NK-92 (cell line): Measurements from ENCODE around the gene RUNX2.

Experiments
- DNase-seq: peaks from one replicate; lab custom pipeline; 2025; ENCODE audit not compliant: unreplicated experiment; lab: John Stamatoyannopoulos, UW

RUNX2 gene

GRCh38 chr6:45509426-45509825 lies 181.3 kb downstream of the RUNX2 start:
- DNase-seq: no peak

DNA sequence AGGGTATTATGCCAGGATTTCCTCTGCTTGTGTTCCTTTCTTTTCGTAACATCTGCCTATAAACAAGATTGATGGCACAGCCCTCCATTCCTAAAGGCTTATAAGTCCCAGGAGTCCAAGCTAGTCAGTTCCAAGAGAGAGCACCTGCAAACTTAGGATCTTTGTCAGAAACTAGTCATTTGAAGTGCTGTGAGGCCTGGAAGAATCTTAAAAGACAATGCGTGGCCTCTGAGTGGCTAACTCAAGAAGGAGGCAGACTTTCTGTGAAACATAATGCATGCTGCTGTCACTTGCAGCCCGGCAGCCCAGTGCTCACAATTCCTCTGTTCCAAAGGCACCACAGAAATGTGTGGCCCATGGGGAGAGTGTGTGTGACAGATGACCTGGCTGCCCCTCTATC lies 184.6 kb downstream of the RUNX2 start:
- no peak for DNase-seq

- no peak for DNase-seq
These were observed 185.1 kb downstream of the RUNX2 start for GRCh38 chr6:45513213-45513618.

DNA sequence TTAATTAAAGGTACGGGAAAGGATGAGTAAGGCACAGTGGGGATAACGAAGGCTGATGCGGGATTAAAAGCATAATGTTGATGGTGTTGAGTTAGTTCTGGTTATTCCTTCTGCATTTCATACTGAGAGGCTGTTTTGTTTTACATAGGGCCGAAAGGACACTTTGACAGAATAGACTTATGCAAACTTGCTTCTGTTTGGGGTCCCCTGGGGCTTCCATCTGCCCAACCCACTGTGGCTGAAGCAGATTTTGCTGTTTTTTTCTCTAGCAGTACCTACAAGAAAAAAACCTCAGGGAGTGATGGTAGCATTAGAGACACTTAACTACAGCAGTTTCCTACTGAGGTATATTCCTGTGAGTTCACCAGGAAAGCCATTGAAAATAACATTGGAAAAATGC lies 185.7 kb downstream of the RUNX2 start:
- no peak for DNase-seq

DNA sequence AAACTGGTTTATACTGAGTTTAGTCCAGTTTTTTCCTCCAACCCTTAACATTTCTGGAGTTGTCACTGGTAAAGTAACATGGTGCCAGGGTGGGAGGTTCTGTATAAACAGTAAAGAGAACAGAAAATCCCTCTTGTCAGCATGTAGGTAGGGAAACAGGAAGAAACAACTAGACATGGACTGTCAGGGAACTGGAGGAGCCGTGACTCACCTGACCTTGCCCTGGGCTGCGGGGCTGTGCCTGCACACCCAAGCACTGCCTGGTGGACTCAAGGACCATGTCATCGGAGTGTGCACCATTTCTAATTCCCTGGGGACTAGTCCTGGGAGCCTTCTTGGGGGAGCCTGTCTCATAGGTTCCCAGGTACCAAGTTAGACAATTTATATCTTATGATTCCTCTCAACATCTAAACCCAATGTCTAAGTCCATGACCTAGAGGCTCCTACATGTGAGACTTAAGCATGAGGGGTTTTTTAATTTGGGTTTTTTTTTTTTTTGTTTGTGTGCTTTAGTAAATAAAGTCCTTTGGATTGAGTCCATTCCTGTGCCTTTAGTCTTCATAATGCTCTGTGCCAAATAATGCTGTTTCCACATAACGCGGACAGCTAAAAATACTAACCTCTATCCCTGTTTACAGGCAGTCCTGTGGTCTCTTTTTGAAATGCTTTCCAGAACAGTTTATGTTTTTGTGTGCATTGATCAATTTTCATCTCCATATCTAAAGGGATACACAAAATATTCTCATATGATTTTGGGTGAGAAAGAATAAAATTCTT lies 186.5 kb downstream of the RUNX2 start:
- no peak for DNase-seq

- no peak for DNase-seq
These were observed 190.0 kb downstream of the RUNX2 start for GRCh38 chr6:45518013-45518720.

- no peak for DNase-seq
These were observed 193.1 kb downstream of the RUNX2 start for GRCh38 chr6:45521226-45521625.

- DNase-seq: no peak
These were observed 194.4 kb downstream of the RUNX2 start for GRCh38 chr6:45522486-45522885.

DNA sequence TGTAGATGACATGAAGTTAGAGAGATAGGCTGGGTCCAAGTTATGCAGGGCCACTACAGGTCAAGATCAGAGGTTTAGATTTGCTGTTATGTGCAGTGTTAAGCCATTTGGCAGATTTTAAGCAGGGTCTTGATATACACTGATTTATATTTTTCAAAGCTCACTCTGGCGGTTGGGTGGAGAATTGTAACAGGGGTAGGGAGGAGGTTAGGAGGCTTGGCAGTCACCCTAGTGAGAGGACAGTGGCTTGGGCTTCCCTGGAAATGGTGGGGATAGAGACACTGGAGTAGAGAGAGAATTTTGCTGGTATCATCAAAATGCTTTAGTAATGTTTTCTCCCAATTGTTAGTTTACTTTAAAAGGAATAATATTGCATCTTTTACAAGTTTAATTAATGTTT lies 199.1 kb downstream of the RUNX2 start:
- no peak for DNase-seq

DNA sequence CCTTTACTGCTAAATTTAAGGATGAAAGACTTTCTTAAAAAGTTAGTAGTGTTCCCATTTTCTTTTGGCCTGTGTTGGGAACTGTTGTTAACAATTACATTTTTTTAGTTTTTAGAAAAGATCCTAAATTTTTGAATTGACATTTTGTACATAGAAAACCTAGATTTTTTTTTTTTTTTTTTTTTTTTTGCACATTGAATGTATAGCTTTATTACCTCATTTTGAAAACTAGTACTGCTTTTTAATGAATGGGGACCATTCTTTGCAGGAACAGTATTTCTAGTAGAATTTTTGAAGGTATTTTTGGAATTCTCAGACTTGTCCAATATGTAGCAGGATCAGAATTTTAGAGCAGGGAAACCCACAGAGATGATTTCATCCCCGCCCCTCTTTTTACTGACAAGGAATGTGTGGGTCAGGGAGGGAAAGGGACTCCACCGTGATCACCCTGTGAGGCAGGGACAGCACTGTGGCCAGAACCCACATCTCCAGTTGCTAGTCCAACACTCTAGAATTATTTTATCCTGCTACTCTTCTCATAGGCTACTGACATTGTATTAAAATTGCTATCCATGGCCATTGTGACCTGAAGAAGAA lies 204.0 kb downstream of the RUNX2 start:
- DNase-seq: no peak

- DNase-seq: no peak
These were observed 204.6 kb downstream of the RUNX2 start for GRCh38 chr6:45532721-45533210.

- DNase-seq: no peak
These were observed 205.3 kb downstream of the RUNX2 start for GRCh38 chr6:45533386-45533785.

GRCh38 chr6:45535933-45536332 lies 207.8 kb downstream of the RUNX2 start:
- no peak for DNase-seq

- no peak for DNase-seq
These were observed 209.4 kb downstream of the RUNX2 start for GRCh38 chr6:45537539-45537938.

- no peak for DNase-seq
These were observed 210.8 kb downstream of the RUNX2 start for GRCh38 chr6:45538641-45539547.

- DNase-seq: no peak
These were observed 212.3 kb downstream of the RUNX2 start for GRCh38 chr6:45540375-45540920.

DNA sequence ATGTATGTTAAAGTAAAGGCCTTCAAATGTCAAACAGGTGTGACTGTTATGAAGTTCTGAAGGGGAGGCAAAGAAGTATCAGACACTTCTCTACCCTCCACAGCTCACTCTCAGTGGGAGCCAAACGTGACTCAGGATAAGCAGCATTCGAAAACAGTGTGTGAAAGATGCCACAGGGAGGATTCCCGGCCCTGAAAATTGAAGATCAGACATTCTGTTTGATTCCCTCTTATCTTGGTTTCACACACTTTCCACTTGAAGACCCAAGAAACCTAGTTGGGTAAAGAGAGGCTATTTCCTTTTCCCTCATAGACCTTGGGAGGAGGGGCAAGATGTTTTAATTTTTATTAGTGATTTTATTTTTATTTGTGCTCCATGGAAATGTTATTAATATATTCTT lies 213.8 kb downstream of the RUNX2 start:
- DNase-seq: no peak

DNA sequence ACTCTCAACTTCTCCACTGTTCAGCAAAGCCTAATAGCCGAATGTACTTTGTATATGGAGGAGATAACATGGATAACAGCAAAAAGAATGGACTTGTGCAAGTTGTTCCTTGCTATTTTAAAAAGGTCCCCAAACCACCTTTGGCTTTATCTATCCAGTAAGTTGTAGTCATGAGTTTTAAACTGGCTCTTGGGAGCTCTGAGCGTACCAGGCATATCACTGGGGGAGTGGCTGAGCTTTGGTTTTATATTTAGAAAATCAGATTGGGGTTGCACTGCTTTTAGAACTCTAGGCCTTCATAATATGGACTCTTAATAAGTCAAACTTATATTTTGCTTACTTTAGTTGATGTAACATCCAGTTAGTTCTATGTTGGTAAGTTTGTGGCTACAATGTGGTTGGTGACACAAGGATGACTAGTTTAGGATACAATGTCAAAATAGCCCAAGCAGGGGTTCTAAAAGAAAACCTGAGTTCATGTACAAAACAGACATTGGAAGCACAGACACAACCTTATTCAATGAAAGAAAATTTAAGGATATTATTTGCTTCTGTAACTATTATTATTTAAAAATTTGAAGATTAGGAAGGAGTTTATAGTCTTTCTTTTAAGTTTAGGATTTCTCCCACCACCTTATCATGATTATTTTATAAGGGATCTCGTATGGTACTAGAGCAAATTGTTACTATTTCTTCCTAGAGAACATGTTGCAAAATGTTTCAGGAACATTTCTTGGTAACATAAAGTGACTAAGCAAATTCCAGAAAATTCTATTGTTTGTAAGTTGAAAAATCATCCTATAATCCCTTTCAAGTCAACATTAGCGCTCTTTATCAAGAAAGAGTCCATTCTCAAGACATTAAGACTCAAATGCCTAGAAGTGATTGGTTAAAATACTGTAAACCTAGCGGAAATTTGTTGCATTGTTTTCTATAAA lies 215.4 kb downstream of the RUNX2 start:
- DNase-seq: no peak

DNA sequence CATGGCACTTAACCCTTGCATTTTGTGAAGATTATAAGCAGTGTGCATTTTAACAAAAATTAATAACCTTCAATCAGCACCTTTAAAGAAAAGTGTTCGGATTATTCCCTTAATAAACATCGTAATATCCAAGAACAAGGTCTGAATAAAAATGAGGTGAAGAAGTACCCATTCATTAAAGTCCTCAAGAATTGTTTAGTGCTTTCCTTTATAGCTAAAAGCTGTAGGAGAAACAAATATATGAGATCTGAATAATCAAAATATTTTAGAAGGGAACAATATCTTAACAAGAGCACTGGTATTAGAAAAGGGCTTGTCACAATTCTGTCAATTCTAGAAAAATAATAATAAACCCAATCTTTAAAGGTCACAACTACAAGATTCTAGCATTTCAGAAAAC lies 217.3 kb downstream of the RUNX2 start:
- no peak for DNase-seq
